ENCODE results near the gene SRCIN1. TPM values are rescaled to one million over a fixed set of nuclear protein-coding genes. Genes with fewer than 3 reads are reported as not detected.
"Not testable (repeated sequence)": the region's sequence is repeated elsewhere in the genome, so short reads cannot be mapped to it uniquely, and the experiment has no call there.

The SRCIN1 gene
- total RNA-seq, 2 donors from 2014 or later = 2.4 to 4.8 TPM

DNA sequence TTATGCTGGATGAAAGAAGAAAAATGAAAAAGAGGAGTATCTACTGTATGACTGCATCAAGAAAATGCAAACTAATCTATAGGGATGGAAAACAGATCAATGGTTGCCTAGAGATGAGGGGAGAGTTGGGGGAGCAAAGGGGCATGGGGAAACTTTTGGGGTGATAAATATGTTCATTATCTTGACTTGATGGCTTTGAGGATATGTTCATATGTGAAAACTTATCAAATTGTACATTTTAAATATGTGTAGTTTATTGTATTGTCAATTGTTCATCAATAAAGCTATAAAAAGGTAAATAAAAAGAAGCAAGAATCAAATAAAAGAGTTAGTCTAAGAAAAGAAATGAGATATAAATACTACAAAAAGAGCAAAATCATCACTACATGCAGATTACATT lies 19.7 kb upstream of the SRCIN1 start:
- Histone ChIP-seq H3K4me3 (no peak overlapping the region), H3K36me3 (no peaks in the 10 kb centered on the region), H3K4me1 (replicated peaks) (no peaks in the 10 kb centered on the region), H3K9me3 (no peaks in the 10 kb centered on the region), H3K27ac (no peak overlapping the region), H3K27me3 (replicated peaks; ENCODE audit: insufficient read depth) (no peaks in the 10 kb centered on the region)
- intact Hi-C loops (cut with DNase I) = no loop called here
- TF ChIP-seq, protein P1, sequence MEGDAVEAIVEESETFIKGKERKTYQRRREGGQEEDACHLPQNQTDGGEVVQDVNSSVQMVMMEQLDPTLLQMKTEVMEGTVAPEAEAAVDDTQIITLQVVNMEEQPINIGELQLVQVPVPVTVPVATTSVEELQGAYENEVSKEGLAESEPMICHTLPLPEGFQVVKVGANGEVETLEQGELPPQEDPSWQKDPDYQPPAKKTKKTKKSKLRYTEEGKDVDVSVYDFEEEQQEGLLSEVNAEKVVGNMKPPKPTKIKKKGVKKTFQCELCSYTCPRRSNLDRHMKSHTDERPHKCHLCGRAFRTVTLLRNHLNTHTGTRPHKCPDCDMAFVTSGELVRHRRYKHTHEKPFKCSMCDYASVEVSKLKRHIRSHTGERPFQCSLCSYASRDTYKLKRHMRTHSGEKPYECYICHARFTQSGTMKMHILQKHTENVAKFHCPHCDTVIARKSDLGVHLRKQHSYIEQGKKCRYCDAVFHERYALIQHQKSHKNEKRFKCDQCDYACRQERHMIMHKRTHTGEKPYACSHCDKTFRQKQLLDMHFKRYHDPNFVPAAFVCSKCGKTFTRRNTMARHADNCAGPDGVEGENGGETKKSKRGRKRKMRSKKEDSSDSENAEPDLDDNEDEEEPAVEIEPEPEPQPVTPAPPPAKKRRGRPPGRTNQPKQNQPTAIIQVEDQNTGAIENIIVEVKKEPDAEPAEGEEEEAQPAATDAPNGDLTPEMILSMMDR (IDR thresholded peaks at IDR 0.05) = no peak
- TF ChIP-seq POLR2A (IDR thresholded peaks at IDR 0.05) (no peak), POLR2AphosphoS5 (IDR thresholded peaks at IDR 0.05) (no peak)
- DNase-seq (ENCODE audit: low spot score) = no peak

DNA sequence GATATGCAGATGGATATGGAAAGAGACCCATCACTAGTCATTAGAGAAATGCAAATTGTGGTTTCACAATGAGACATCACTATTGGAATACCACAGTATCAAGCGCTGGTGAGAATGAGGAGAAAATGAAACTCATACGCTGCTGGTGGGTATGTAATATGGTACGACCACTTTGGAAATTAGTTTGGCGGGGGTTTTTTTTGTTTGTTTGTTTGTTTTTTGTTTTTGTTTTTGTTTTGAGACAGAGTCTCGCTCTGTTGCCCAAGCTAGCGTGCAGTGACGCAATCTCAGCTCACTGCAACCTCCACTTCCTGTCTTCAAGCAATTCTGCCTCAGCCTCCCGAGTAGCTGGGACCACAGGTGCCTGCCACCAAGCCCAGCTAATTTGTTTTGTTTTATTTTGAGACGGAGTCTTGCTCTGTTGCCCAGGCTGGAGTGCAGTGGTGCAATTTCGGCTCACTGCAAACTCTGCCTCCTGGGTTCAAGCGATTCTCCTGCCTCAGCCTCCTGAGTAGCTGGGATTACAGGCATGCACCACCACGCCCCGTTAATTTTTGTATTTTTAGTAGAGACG lies 19.1 kb upstream of the SRCIN1 start:
- H3K27ac ChIP-seq; H3K4me3 ChIP-seq; H3K9me3 ChIP-seq; H3K27me3 ChIP-seq (replicated peaks; ENCODE audit: insufficient read depth); H3K4me1 ChIP-seq (replicated peaks); DNase-seq (ENCODE audit: low spot score); intact Hi-C loops (cut with DNase I); H3K36me3 ChIP-seq: not testable (repeated sequence)
- WGBS = 82% methylated on average over 14 of the region's 14 CpGs

DNA sequence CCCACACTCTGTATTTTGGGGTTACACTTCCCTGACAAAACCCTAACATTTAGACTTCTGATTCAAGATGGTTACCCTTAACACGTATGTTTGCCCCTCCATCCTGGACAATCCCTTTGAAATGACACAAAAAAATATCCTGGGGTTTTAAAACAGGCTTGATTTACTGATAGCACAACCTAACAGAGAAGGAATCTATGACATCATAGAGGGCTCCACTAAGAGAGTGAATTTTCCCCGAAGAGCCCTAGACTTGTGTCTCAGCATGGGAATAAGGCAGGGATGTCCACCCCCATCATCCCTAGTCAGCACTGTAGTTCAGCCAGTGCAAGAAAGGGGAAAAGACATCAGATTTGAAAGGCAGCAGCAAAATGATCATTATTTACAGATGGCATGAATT lies 15.8 kb upstream of the SRCIN1 start:
- intact Hi-C loops (cut with DNase I) = no loop called here
- H3K27me3 ChIP-seq (replicated peaks; ENCODE audit: insufficient read depth) = no peaks in the 10 kb centered on the region
- TF ChIP-seq, protein P1 (IDR thresholded peaks at IDR 0.05) = no peak
- no peak for TF ChIP-seq POLR2A (IDR thresholded peaks at IDR 0.05)
- no peak for TF ChIP-seq POLR2AphosphoS5 (IDR thresholded peaks at IDR 0.05)

DNA sequence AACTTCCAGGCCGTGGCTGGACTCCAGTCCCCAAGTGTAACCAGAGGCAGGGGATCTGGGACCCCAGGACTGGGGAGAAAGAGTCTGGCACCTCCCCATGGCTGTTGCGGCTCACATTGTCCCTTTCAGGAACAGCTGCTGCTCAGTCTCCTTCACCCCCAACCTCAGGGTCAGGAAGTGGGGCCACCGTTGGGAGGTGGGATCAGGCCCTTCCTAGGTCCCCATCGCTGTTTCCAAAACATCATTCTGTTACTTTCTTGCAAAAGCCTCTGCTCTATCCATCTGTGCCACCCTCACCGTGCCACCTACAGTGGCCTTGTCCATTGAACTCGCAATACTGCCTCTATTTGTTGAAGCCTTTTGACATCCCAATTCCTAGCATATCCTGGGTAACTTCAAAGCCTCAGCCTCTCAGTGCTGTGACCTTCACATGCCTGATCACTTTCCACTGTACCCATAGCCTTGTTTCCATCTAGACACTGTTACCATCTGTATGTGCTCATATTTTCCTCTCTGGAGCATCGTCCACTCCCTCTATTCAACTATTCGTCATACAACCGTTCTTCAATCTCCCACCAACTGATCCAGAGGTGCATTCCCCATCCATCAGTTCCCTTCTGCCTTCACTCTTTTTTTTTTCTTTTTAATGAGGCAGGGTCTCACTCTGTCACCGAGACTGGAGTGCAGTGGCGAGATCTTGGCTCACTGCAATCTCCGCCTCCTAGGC lies 15.0 kb upstream of the SRCIN1 start:
- WGBS = 71% methylated on average over 12 of the region's 12 CpGs

More for the DNA sequence above, 15.8 kb upstream of the SRCIN1 start:
- Histone ChIP-seq H3K4me1 (replicated peaks) (no peaks in the 10 kb centered on the region), H3K4me3 (no peak overlapping the region), H3K9me3 (no peaks in the 10 kb centered on the region), H3K27ac (no peak overlapping the region), H3K36me3 (no peaks in the 10 kb centered on the region)
- 67% methylated on average over 2 of the region's 2 CpGs for WGBS
- no peak for DNase-seq (ENCODE audit: low spot score)

DNA sequence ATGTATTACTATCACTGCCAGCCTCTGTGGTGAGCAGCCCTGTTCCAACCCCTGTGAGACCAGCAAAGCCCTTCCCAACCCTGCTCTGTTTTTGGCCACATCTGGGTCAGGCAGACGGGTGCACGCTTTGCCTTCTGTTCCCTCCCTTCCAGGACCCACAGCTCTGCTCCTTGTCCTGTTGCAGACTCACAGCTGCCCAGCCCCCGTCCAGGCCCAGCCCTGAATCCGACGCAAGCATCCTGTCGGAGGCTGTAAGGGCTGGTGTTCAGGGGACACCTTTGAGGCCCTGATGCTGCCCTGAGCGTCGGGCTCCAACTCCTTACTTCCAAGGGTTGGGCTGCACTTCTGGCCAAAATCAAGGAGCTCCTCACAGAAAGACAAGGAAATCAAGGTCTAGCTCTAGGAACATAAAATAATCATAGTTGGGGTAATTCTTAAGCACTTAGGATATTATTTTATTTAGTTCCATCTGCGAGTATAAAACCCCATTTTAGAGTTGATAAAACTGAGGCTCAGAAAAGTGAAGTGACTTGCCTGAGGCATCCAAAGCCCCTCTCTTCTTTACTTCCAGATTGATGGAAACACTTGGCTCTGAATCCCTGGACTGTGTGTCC lies 14.3 kb upstream of the SRCIN1 start:
- H3K27me3 ChIP-seq (replicated peaks; ENCODE audit: insufficient read depth) = no peaks in the 10 kb centered on the region
- H3K4me3 ChIP-seq = no peak overlapping the region
- H3K36me3 ChIP-seq = no peaks in the 10 kb centered on the region
- TF ChIP-seq POLR2A (IDR thresholded peaks at IDR 0.05) = no peak
- TF ChIP-seq, protein P1 (IDR thresholded peaks at IDR 0.05) = no peak
- no peak for TF ChIP-seq POLR2AphosphoS5 (IDR thresholded peaks at IDR 0.05)
- no peak overlapping the region for H3K27ac ChIP-seq
- no peaks in the 10 kb centered on the region for H3K4me1 ChIP-seq (replicated peaks)
- H3K9me3 ChIP-seq = no peaks in the 10 kb centered on the region
- WGBS = 71% methylated on average over 9 of the region's 9 CpGs
- intact Hi-C loops (cut with DNase I) = no loop called here
- DNase-seq (ENCODE audit: low spot score) = no peak

More for the DNA sequence above, 15.0 kb upstream of the SRCIN1 start:
- H3K4me1 ChIP-seq (replicated peaks) = no peaks in the 10 kb centered on the region
- H3K27me3 ChIP-seq (replicated peaks; ENCODE audit: insufficient read depth) = no peaks in the 10 kb centered on the region
- TF ChIP-seq, protein P1 (IDR thresholded peaks at IDR 0.05) = no peak
- TF ChIP-seq POLR2AphosphoS5 (IDR thresholded peaks at IDR 0.05) = no peak
- no peak for TF ChIP-seq POLR2A (IDR thresholded peaks at IDR 0.05)
- no peaks in the 10 kb centered on the region for H3K9me3 ChIP-seq
- intact Hi-C loops (cut with DNase I) = no loop called here
- no peak for DNase-seq (ENCODE audit: low spot score)
- H3K36me3 ChIP-seq = no peaks in the 10 kb centered on the region
- H3K27ac ChIP-seq = no peak overlapping the region
- no peak overlapping the region for H3K4me3 ChIP-seq
